Heart left ventricle (tissue), 16 donors: Measurements from ENCODE around the gene EEF1A1. TPM values are rescaled to one million over a fixed set of nuclear protein-coding genes. Genes with fewer than 3 reads are reported as not detected.

Experiments used
- ATAC-seq, 4 donors: fragments of 200-7000 bp; cut with Tn5 transposase; one replicate each; pipeline ENCODE4 v1.9.1; 2020 to 2022; ENCODE audit warnings: moderate library complexity in 4 of 4, mild to moderate bottlenecking in 3 of 4, moderate number of reproducible peaks in 1 of 4
- DNase-seq, 5 donors: peaks; one replicate each; pipeline ENCODE4 v3.0.0-alpha.2; 2020
- H3K27ac ChIP-seq, 12 donors: fragments of 200-600 bp; sonication (generic) in 4 of 12; one replicate each; pipeline versions ENCODE4 v1.5.0 to v1.8.0; 2016 to 2022; ENCODE audit warnings: mild to moderate bottlenecking in 2 of 12
- H3K27me3 ChIP-seq, 9 donors: fragments of 200-600 bp; sonication (generic) in 2 of 9; one replicate each; pipeline versions ENCODE4 v1.5.1 to v1.8.0; 2016 to 2022; ENCODE audit warnings: mild to moderate bottlenecking in 3 of 9
- H3K36me3 ChIP-seq, 9 donors: fragments of 200-600 bp; sonication (generic) in 2 of 9; one replicate each; pipeline versions ENCODE4 v1.5.0 to v1.8.0; 2018 to 2022; ENCODE audit warnings: mild to moderate bottlenecking in 2 of 9
- H3K4me1 ChIP-seq, 12 donors: fragments of 200-600 bp; sonication (generic) in 4 of 12; one replicate each; pipeline versions ENCODE4 v1.5.0 to v1.8.0; 2016 to 2022; ENCODE audit warnings: mild to moderate bottlenecking in 3 of 12
- H3K4me3 ChIP-seq, 12 donors: fragments of 200-600 bp; sonication (generic) in 4 of 12; one replicate each; pipeline versions ENCODE4 v1.5.0 to v1.8.0; 2017 to 2022; ENCODE audit warnings: mild to moderate bottlenecking in 9 of 12, moderate library complexity in 4 of 12
- H3K9me3 ChIP-seq, 12 donors: fragments of 200-600 bp; sonication (generic) in 4 of 12; one replicate each; pipeline versions ENCODE4 v1.5.0 to v1.8.0; 2016 to 2022; ENCODE audit warnings: mild to moderate bottlenecking in 1 of 12
- CTCF ChIP-seq, 12 donors: fragments of 200-600 bp; sonication (generic) in 4 of 12; IDR thresholded peaks; one replicate each; pipeline versions ENCODE4 v1.5.0 to v1.8.0; 2018 to 2022; ENCODE audit warnings: antibody characterized with exemption in 12 of 12, mild to moderate bottlenecking in 5 of 12
- POLR2A ChIP-seq, 2 donors: fragments of 450-650 bp; IDR thresholded peaks; one replicate each; pipeline ENCODE4 v1.6.1; 2017; ENCODE audit warnings: antibody characterized with exemption in 2 of 2, mild to moderate bottlenecking in 2 of 2, moderate library complexity in 2 of 2
- WGBS, 4 donors: extraction: QIAGEN DNeasy Blood & Tissue Kit in 2 of 4; methylation state at CpG; one replicate each; pipeline versions ENCODE4 v1.1.5 to v1.1.7; 2013 to 2018; 5-methylcytosine and 5-hydroxymethylcytosine counted together
- intact Hi-C, 10 donors: fragments of 100-400 bp; cut with DNase I; formaldehyde crosslinking; loops; one replicate each; pipeline versions ENCODE4 v1.11.1 to v1.14.2; 2022
- polyA plus RNA-seq, 2 donors: library from polyadenylated mRNA; stranded (reverse); fragments of 200-250 nt; gene quantifications; one replicate each; pipeline ENCODE4 v1.2.3, GENCODE V29; 2013
- total RNA-seq, 9 donors: library from RNA; depleted of rRNA in 2 of 9; stranded (reverse); fragments of >200 nt in 2 of 9; fragmentation: NEBNext Ultra II Directional in 3 of 9; extraction: Animal tissue kit (Norgen Biotek cat#: 25700) in 3 of 9; gene quantifications; one replicate each; pipeline versions ENCODE4 v1.1.0 to v1.2.4, GENCODE V29; 2016 to 2023
- donor health status: ischemic (EF 13 %, LVEDD 7.1; RV severe dilation, severe dysfunction).
- donor health status: healthy with polysubstance abuse.
- donor health status: DM: no; HTN: yes; CAD: no.
- donor health status: DM: no; HTN: no; CAD: no.
- donor health status: ischemic (EF 25% LVEDD 6.9; RV normal size, moderate dysfunction).
- donor health status: ischemic (EF 25% LVEDD 5.7; RV mildly dilated, moderate dysfunction).
- donor health status: healthy.
- donor health status: DM: yes; HTN: yes; CAD: no.
- donor health status: ischemic (EF 35%, LVEDD 5.7; RV mildly dilated, moderate dysfunction).
- donor health status: nonischemic (EF 11% LVEDD 7.7; RV severe dilation, severe dysfunction).
- donor health status: DM: yes; HTN: yes; CAD: no.
- donor health status: PGD.
- donor health status: ischemic (EF 29% LVEDD 5.4; RV normal size, mild dysfunction).
- donor health status: nonischemic (EF 23%, LVEDD 6.1; RV moderate dilation, normal function).

The EEF1A1 gene
- total and polyA plus RNA-seq, 11 donors = 743 to 4,205 (median 1,528) TPM

- H3K27me3 ChIP-seq = peaks cover 0 to 11% (median 0%) of the 10 kb centered on the region in 9 donors
- TF ChIP-seq CTCF (IDR thresholded peaks at IDR 0.05) = no peak
- TF ChIP-seq POLR2A (IDR thresholded peaks at IDR 0.05) = no peak
- H3K27ac ChIP-seq = peak overlapping the region in 3 of 12 donors; percentile 6 to 35 (median 33)
- peaks cover 2 to 64% (median 54%) of the 10 kb centered on the region in 9 donors for H3K36me3 ChIP-seq
- WGBS, 4 donors = 65 to 84% (median 75%) methylated on average over 4 of the region's 4 CpGs
- ATAC-seq (no peak), DNase-seq (no peak)
- intact Hi-C loops = loop anchor here in 2 of 10 donors (1.0 to 10.0 kb wide), 3 partner anchors 93 to 218 kb away; no protein-coding TSS in a partner anchor
- H3K4me3 ChIP-seq = peak overlapping the region in 4 of 12 donors; percentile 0 to 32 (median 11)
- no peaks in the 10 kb centered on the region for H3K9me3 ChIP-seq
- peaks cover 0 to 49% (median 30%) of the 10 kb centered on the region in 12 donors for H3K4me1 ChIP-seq
Observed at GRCh38 chr6:73516514-73517489, 4.0 kb downstream of the EEF1A1 start.

GRCh38 chr6:73515204-73515655 is 5.6 kb downstream of the EEF1A1 start:
- peaks cover 0 to 48% (median 30%) of the 10 kb centered on the region in 12 donors for H3K4me1 ChIP-seq
- peak overlapping the region in 1 of 12 donors; percentile 25 for H3K27ac ChIP-seq
- no peak overlapping the region for H3K4me3 ChIP-seq
- H3K9me3 ChIP-seq = no peaks in the 10 kb centered on the region
- no peak for DNase-seq
- intact Hi-C loops = loop anchor here in 9 of 10 donors (1.0 to 10.0 kb wide), 4 partner anchors 95 to 220 kb away; no protein-coding TSS in a partner anchor
- peaks cover 0 to 64% (median 56%) of the 10 kb centered on the region in 9 donors for H3K36me3 ChIP-seq
- H3K27me3 ChIP-seq = no peaks in the 10 kb centered on the region
- ATAC-seq = no peak
- WGBS, 4 donors = 46 to 57% (median 51%) methylated on average over 4 of the region's 4 CpGs
- TF ChIP-seq POLR2A (IDR thresholded peaks at IDR 0.05) = no peak
- no peak for TF ChIP-seq CTCF (IDR thresholded peaks at IDR 0.05)

- ATAC-seq (no peak), DNase-seq (no peak)
- H3K27ac ChIP-seq = peak overlapping the region in 1 of 12 donors; percentile 25
- no peaks in the 10 kb centered on the region for H3K9me3 ChIP-seq
- no peak for TF ChIP-seq CTCF (IDR thresholded peaks at IDR 0.05)
- TF ChIP-seq POLR2A (IDR thresholded peaks at IDR 0.05) = no peak
- H3K27me3 ChIP-seq = no peaks in the 10 kb centered on the region
- WGBS, 4 donors = 64 to 73% (median 70%) methylated on average over 3 of the region's 3 CpGs
- peaks cover 0 to 48% (median 30%) of the 10 kb centered on the region in 12 donors for H3K4me1 ChIP-seq
- intact Hi-C loops = loop anchor here (1.0 to 10.0 kb wide), 5 partner anchors 96 to 220 kb away; no protein-coding TSS in a partner anchor
- peaks cover 0 to 64% (median 51%) of the 10 kb centered on the region in 9 donors for H3K36me3 ChIP-seq
- H3K4me3 ChIP-seq = no peak overlapping the region
Observed at GRCh38 chr6:73514746-73515110, 6.1 kb downstream of the EEF1A1 start.

- intact Hi-C loops = loop anchor here in 2 of 10 donors (5.0 to 10.0 kb wide), 2 partner anchors 99 to 221 kb away; no protein-coding TSS in a partner anchor
- no peaks in the 10 kb centered on the region for H3K27me3 ChIP-seq
- no peaks in the 10 kb centered on the region for H3K9me3 ChIP-seq
- DNase-seq = no peak
- WGBS, 4 donors = 79 to 89% (median 88%) methylated on average over 3 of the region's 3 CpGs
- no peak for ATAC-seq
- TF ChIP-seq POLR2A (IDR thresholded peaks at IDR 0.05) (no peak), CTCF (IDR thresholded peaks at IDR 0.05) (no peak)
- H3K36me3 ChIP-seq = peaks cover 0 to 52% (median 39%) of the 10 kb centered on the region in 9 donors
- H3K4me1 ChIP-seq = peaks cover 0 to 38% (median 19%) of the 10 kb centered on the region in 12 donors
- H3K4me3 ChIP-seq = no peak overlapping the region
- H3K27ac ChIP-seq = peak overlapping the region in 1 of 12 donors; percentile 18
Observed at GRCh38 chr6:73513496-73513854, 7.4 kb downstream of the EEF1A1 start.
